ENCODE measurements around the gene PCSK5. TPM values are rescaled to one million over a fixed set of nuclear protein-coding genes. Genes with fewer than 3 reads are reported as not detected.

The PCSK5 gene
- total and polyA plus RNA-seq, 7 experiments from 2014 or later = 5.2 to 35.0 (median 19.1) TPM

- H3K9me3 ChIP-seq (ENCODE audit: control insufficient read depth in 2 of 3, low read length in 3 of 3) = no peaks in the 10 kb centered on the region
- ATAC-seq (no peak), DNase-seq (no peak)
- Mint-ChIP-seq H3K9me3 (peaks cover 0 to 7% (median 0%) of the 10 kb centered on the region in 11 donors), H3K36me3 (peaks cover 2 to 74% (median 39%) of the 10 kb centered on the region in 5 donors), H3K27me3 (no peaks in the 10 kb centered on the region), H3K4me1 (peaks cover 8 to 48% (median 33%) of the 10 kb centered on the region in 7 donors), H3K4me3 (no peak overlapping the region), H3K27ac (peak overlapping the region in 1 of 9 donors; percentile 64)
- POLR2A ChIA-PET = no interaction called here
- CTCF ChIA-PET = no interaction called here
- no peak overlapping the region for H3K4me3 ChIP-seq (ENCODE audit: low read length)
- no peaks in the 10 kb centered on the region for H3K27me3 ChIP-seq (ENCODE audit: control insufficient read depth in 2 of 2, insufficient read depth in 2 of 2, low read length in 2 of 2)
- H3K4me1 ChIP-seq (ENCODE audit: control insufficient read depth in 2 of 2, insufficient read depth in 2 of 2, low read length in 2 of 2) = no peaks in the 10 kb centered on the region
- intact Hi-C loops (cut with micrococcal nuclease) = no loop called here
- H3K36me3 ChIP-seq (ENCODE audit: control insufficient read depth in 2 of 3, insufficient read depth in 3 of 3, low read length in 3 of 3) = peaks cover 0 to 7% (median 3%) of the 10 kb centered on the region in 3 experiments
- no peak overlapping the region for H3K27ac ChIP-seq (ENCODE audit: low read depth, low read length)
These were observed 51.3 kb downstream of the PCSK5 start for GRCh38 chr9:75941577-75942311.

- H3K27ac ChIP-seq (ENCODE audit: low read depth, low read length) = no peak overlapping the region
- intact Hi-C loops (cut with micrococcal nuclease) = no loop called here
- no peak overlapping the region for H3K4me3 ChIP-seq (ENCODE audit: low read length)
- ChIA-PET CTCF (interaction anchor here (0.6 kb wide), 1 partner anchor 214 kb away, joined by 3 read pairs; no protein-coding TSS in a partner anchor), POLR2A (no interaction called here)
- Mint-ChIP-seq H3K36me3 (peaks cover 6 to 73% (median 63%) of the 10 kb centered on the region in 5 donors), H3K27ac (no peak overlapping the region), H3K4me3 (no peak overlapping the region), H3K27me3 (no peaks in the 10 kb centered on the region), H3K4me1 (peaks cover 0 to 32% (median 16%) of the 10 kb centered on the region in 7 donors), H3K9me3 (peaks cover 0 to 11% (median 5%) of the 10 kb centered on the region in 11 donors)
- no peak for DNase-seq
- no peaks in the 10 kb centered on the region for H3K9me3 ChIP-seq (ENCODE audit: control insufficient read depth in 2 of 3, low read length in 3 of 3)
- no peaks in the 10 kb centered on the region for H3K4me1 ChIP-seq (ENCODE audit: control insufficient read depth in 2 of 2, insufficient read depth in 2 of 2, low read length in 2 of 2)
- no peaks in the 10 kb centered on the region for H3K27me3 ChIP-seq (ENCODE audit: control insufficient read depth in 2 of 2, insufficient read depth in 2 of 2, low read length in 2 of 2)
- peaks cover 0 to 11% (median 3%) of the 10 kb centered on the region in 3 experiments for H3K36me3 ChIP-seq (ENCODE audit: control insufficient read depth in 2 of 3, insufficient read depth in 3 of 3, low read length in 3 of 3)
- no peak for ATAC-seq
These were observed 56.3 kb downstream of the PCSK5 start for GRCh38 chr9:75946766-75947165.

- no peak for ATAC-seq
- Mint-ChIP-seq H3K4me1 (peaks cover 0 to 35% (median 19%) of the 10 kb centered on the region in 7 donors), H3K27me3 (no peaks in the 10 kb centered on the region), H3K36me3 (peaks cover 10 to 73% (median 67%) of the 10 kb centered on the region in 5 donors), H3K27ac (no peak overlapping the region), H3K4me3 (no peak overlapping the region), H3K9me3 (peaks cover 0 to 11% (median 5%) of the 10 kb centered on the region in 11 donors)
- no peaks in the 10 kb centered on the region for H3K4me1 ChIP-seq (ENCODE audit: control insufficient read depth in 2 of 2, insufficient read depth in 2 of 2, low read length in 2 of 2)
- no peak for DNase-seq
- H3K27ac ChIP-seq (ENCODE audit: low read depth, low read length) = no peak overlapping the region
- ChIA-PET CTCF (interaction anchor here (0.6 kb wide), 1 partner anchor 214 kb away, joined by 3 read pairs; no protein-coding TSS in a partner anchor), POLR2A (no interaction called here)
- H3K4me3 ChIP-seq (ENCODE audit: low read length) = no peak overlapping the region
- no peaks in the 10 kb centered on the region for H3K9me3 ChIP-seq (ENCODE audit: control insufficient read depth in 2 of 3, low read length in 3 of 3)
- no peaks in the 10 kb centered on the region for H3K27me3 ChIP-seq (ENCODE audit: control insufficient read depth in 2 of 2, insufficient read depth in 2 of 2, low read length in 2 of 2)
- intact Hi-C loops (cut with micrococcal nuclease) = no loop called here
- H3K36me3 ChIP-seq (ENCODE audit: control insufficient read depth in 2 of 3, insufficient read depth in 3 of 3, low read length in 3 of 3) = peaks cover 0 to 11% (median 3%) of the 10 kb centered on the region in 3 experiments
These were observed 56.8 kb downstream of the PCSK5 start for GRCh38 chr9:75947233-75947632.

GRCh38 chr9:75950998-75951397 is 60.5 kb downstream of the PCSK5 start:
- H3K4me1 Mint-ChIP-seq = peaks cover 0 to 42% (median 24%) of the 10 kb centered on the region in 7 donors

GRCh38 chr9:75953218-75953617 is 62.7 kb downstream of the PCSK5 start:
- peaks cover 0 to 9% (median 3%) of the 10 kb centered on the region in 11 donors for H3K9me3 Mint-ChIP-seq
- no peaks in the 10 kb centered on the region for H3K9me3 ChIP-seq (ENCODE audit: control insufficient read depth in 2 of 3, low read length in 3 of 3)
- peak overlapping the region in 4 of 9 donors; percentile 12 to 79 (median 54) for H3K27ac Mint-ChIP-seq
- no peaks in the 10 kb centered on the region for H3K27me3 Mint-ChIP-seq
- H3K27ac ChIP-seq (ENCODE audit: low read depth, low read length) = no peak overlapping the region
- no peaks in the 10 kb centered on the region for H3K27me3 ChIP-seq (ENCODE audit: control insufficient read depth in 2 of 2, insufficient read depth in 2 of 2, low read length in 2 of 2)
- CTCF ChIA-PET = no interaction called here
- no peaks in the 10 kb centered on the region for H3K4me1 ChIP-seq (ENCODE audit: control insufficient read depth in 2 of 2, insufficient read depth in 2 of 2, low read length in 2 of 2)
- DNase-seq (no peak), ATAC-seq (no peak)
- H3K4me1 Mint-ChIP-seq = peaks cover 0 to 56% (median 33%) of the 10 kb centered on the region in 7 donors
- intact Hi-C loops (cut with micrococcal nuclease) = no loop called here
- no peaks in the 10 kb centered on the region for H3K36me3 ChIP-seq (ENCODE audit: control insufficient read depth in 2 of 3, insufficient read depth in 3 of 3, low read length in 3 of 3)
- H3K4me3 Mint-ChIP-seq = peak overlapping the region in 1 of 10 donors; percentile 27
- POLR2A ChIA-PET = no interaction called here
- H3K36me3 Mint-ChIP-seq = peaks cover 7 to 64% (median 33%) of the 10 kb centered on the region in 5 donors
- no peak overlapping the region for H3K4me3 ChIP-seq (ENCODE audit: low read length)

More at GRCh38 chr9:75950998-75951397, 60.5 kb downstream of the PCSK5 start:
- intact Hi-C loops (cut with micrococcal nuclease) = no loop called here
- no peak for ATAC-seq
- Histone ChIP-seq H3K4me1 (ENCODE audit: control insufficient read depth in 2 of 2, insufficient read depth in 2 of 2, low read length in 2 of 2) (no peaks in the 10 kb centered on the region), H3K4me3 (ENCODE audit: low read length) (no peak overlapping the region), H3K36me3 (ENCODE audit: control insufficient read depth in 2 of 3, insufficient read depth in 3 of 3, low read length in 3 of 3) (peaks cover 0 to 7% (median 0%) of the 10 kb centered on the region in 3 experiments), H3K27ac (ENCODE audit: low read depth, low read length) (no peak overlapping the region), H3K9me3 (ENCODE audit: control insufficient read depth in 2 of 3, low read length in 3 of 3) (no peaks in the 10 kb centered on the region), H3K27me3 (ENCODE audit: control insufficient read depth in 2 of 2, insufficient read depth in 2 of 2, low read length in 2 of 2) (no peaks in the 10 kb centered on the region)
- H3K27ac Mint-ChIP-seq = peak overlapping the region in 1 of 9 donors; percentile 72
- H3K9me3 Mint-ChIP-seq = peaks cover 0 to 10% (median 3%) of the 10 kb centered on the region in 11 donors
- POLR2A ChIA-PET = no interaction called here
- CTCF ChIA-PET = no interaction called here
- no peak overlapping the region for H3K4me3 Mint-ChIP-seq
- no peak for DNase-seq
- no peaks in the 10 kb centered on the region for H3K27me3 Mint-ChIP-seq
- peaks cover 8 to 74% (median 49%) of the 10 kb centered on the region in 5 donors for H3K36me3 Mint-ChIP-seq

GRCh38 chr9:75956161-75956560 is 65.7 kb downstream of the PCSK5 start:
- CTCF ChIA-PET = no interaction called here
- Histone ChIP-seq H3K27me3 (ENCODE audit: control insufficient read depth in 2 of 2, insufficient read depth in 2 of 2, low read length in 2 of 2) (no peaks in the 10 kb centered on the region), H3K4me1 (ENCODE audit: control insufficient read depth in 2 of 2, insufficient read depth in 2 of 2, low read length in 2 of 2) (no peaks in the 10 kb centered on the region), H3K27ac (ENCODE audit: low read depth, low read length) (no peak overlapping the region), H3K9me3 (ENCODE audit: control insufficient read depth in 2 of 3, low read length in 3 of 3) (no peaks in the 10 kb centered on the region), H3K4me3 (ENCODE audit: low read length) (no peak overlapping the region), H3K36me3 (ENCODE audit: control insufficient read depth in 2 of 3, insufficient read depth in 3 of 3, low read length in 3 of 3) (no peaks in the 10 kb centered on the region)
- Mint-ChIP-seq H3K9me3 (peaks cover 0 to 6% (median 0%) of the 10 kb centered on the region in 11 donors), H3K27ac (no peak overlapping the region), H3K36me3 (peaks cover 0 to 50% (median 17%) of the 10 kb centered on the region in 5 donors), H3K27me3 (no peaks in the 10 kb centered on the region), H3K4me1 (peaks cover 0 to 80% (median 59%) of the 10 kb centered on the region in 7 donors), H3K4me3 (no peak overlapping the region)
- ATAC-seq (no peak), DNase-seq (no peak)
- intact Hi-C loops (cut with micrococcal nuclease) = no loop called here
- POLR2A ChIA-PET = interaction anchor here (0.9 kb wide), 1 partner anchor 12 kb away, joined by 3 read pairs; no protein-coding TSS in a partner anchor

Data from naive thymus-derived CD4-positive, alpha-beta T cell (primary cell).